BE2C (cell line): Measurements from ENCODE around the gene ZNF679.
"Not testable (repeated sequence)": the region's sequence is repeated elsewhere in the genome, so short reads cannot be mapped to it uniquely, and the experiment has no call there.

Experiments used
- DNase-seq: peaks from one replicate; pipeline ENCODE4 v3.0.0-alpha.2; 2020
- H3K27me3 ChIP-seq: fragments of 250-450 bp; sonication (Bioruptor Pico); 2 replicates; pipeline ENCODE4 v1.5.1; 2020; ENCODE audit warnings: mild to moderate bottlenecking
- H3K36me3 ChIP-seq: fragments of 250-450 bp; sonication (Bioruptor Pico); 2 replicates; pipeline ENCODE4 v1.5.1; 2020; ENCODE audit warnings: mild to moderate bottlenecking
- H3K4me1 ChIP-seq: fragments of 250-450 bp; sonication (Bioruptor Pico); 2 replicates; pipeline ENCODE4 v1.5.1; 2020
- H3K4me3 ChIP-seq: 2 replicates; pipeline ENCODE4 v1.5.1; 2011; ENCODE audit warnings: low read depth, low read length
- H3K9me3 ChIP-seq: fragments of 250-450 bp; sonication (Bioruptor Pico); 2 replicates; pipeline ENCODE4 v1.5.1; 2020
- TF ChIP-seq, protein P1 (sequence below): IDR thresholded peaks from 2 replicates; pipeline ENCODE4 v1.5.1; 2012; ENCODE audit warnings: mild to moderate bottlenecking, low read depth, low read length

ZNF679 gene

DNA sequence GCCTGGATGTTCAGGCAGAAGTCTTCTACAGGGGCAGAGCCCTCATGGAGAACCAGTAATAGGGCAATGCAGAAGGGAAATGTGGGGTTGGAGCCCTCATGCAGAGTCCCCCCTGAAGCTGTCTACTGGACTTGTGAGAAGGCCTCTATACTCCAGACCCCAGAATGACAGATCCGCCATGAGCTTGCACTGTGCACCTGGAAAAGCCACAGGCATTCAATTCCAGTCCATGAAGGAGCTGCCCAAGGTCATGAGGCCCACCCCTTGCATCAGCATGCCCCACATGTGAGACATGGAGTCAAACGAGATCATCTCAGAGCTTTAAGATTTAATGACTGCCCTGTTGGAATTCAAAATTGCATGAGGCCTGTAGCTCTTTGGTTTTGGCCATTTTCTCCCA lies 4.9 kb upstream of the ZNF679 start:
- no peak overlapping the region for H3K4me3 ChIP-seq
- no peaks in the 10 kb centered on the region for H3K9me3 ChIP-seq
- TF ChIP-seq, protein P1, sequence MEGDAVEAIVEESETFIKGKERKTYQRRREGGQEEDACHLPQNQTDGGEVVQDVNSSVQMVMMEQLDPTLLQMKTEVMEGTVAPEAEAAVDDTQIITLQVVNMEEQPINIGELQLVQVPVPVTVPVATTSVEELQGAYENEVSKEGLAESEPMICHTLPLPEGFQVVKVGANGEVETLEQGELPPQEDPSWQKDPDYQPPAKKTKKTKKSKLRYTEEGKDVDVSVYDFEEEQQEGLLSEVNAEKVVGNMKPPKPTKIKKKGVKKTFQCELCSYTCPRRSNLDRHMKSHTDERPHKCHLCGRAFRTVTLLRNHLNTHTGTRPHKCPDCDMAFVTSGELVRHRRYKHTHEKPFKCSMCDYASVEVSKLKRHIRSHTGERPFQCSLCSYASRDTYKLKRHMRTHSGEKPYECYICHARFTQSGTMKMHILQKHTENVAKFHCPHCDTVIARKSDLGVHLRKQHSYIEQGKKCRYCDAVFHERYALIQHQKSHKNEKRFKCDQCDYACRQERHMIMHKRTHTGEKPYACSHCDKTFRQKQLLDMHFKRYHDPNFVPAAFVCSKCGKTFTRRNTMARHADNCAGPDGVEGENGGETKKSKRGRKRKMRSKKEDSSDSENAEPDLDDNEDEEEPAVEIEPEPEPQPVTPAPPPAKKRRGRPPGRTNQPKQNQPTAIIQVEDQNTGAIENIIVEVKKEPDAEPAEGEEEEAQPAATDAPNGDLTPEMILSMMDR: no peak

DNA sequence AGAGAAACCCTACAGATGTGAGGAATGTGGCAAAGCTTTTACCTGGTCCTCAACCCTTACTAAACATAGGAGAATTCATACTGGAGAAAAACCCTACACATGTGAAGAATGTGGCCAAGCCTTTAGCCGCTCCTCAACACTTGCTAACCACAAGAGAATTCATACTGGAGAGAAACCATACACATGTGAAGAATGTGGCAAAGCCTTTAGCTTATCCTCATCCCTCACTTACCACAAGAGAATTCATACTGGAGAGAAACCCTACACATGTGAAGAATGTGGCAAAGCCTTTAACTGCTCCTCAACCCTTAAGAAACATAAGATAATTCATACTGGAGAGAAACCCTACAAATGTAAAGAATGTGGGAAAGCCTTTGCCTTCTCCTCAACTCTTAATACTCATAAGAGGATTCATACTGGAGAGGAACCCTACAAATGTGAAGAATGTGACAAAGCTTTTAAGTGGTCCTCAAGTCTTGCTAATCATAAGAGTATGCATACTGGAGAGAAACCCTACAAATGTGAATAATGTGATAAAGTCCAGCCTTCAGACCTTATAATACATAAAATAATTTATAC lies 38.2 kb downstream of the ZNF679 start:
- Histone ChIP-seq H3K9me3 (no peaks in the 10 kb centered on the region), H3K4me1 (no peaks in the 10 kb centered on the region), H3K27me3 (no peaks in the 10 kb centered on the region)

More for the DNA sequence above, 4.9 kb upstream of the ZNF679 start:
- H3K27me3 ChIP-seq: no peaks in the 10 kb centered on the region
- no peak for DNase-seq
- H3K36me3 ChIP-seq: no peaks in the 10 kb centered on the region
- no peaks in the 10 kb centered on the region for H3K4me1 ChIP-seq

DNA sequence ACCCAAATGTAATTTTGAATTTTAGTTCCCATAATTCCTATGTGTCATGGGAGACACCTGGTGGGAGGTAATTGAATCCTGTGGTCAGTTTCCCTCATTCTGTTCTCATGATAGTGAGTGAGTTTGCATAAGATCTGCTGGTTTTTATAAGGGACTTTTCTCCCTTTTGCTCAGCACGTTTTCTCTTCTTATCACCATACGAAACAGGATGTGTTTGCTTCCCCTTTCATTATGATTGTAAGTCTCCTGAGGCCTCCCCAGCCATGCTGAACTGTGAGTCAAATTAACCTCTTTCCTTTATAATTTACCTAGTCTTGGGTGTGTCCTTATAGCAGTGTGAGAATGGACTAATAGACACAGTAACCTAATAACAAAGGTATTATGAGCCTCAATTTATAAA lies 49.4 kb downstream of the ZNF679 start:
- Histone ChIP-seq H3K4me3 (no peak overlapping the region), H3K36me3 (no peaks in the 10 kb centered on the region), H3K9me3 (no peaks in the 10 kb centered on the region), H3K27me3 (no peaks in the 10 kb centered on the region), H3K4me1 (no peaks in the 10 kb centered on the region)
- TF ChIP-seq, protein P1: no peak
- no peak for DNase-seq

More for the DNA sequence above, 38.2 kb downstream of the ZNF679 start:
- no peak for DNase-seq
- TF ChIP-seq, protein P1: no peak
- no peaks in the 10 kb centered on the region for H3K36me3 ChIP-seq
- H3K4me3 ChIP-seq: no peak overlapping the region

DNA sequence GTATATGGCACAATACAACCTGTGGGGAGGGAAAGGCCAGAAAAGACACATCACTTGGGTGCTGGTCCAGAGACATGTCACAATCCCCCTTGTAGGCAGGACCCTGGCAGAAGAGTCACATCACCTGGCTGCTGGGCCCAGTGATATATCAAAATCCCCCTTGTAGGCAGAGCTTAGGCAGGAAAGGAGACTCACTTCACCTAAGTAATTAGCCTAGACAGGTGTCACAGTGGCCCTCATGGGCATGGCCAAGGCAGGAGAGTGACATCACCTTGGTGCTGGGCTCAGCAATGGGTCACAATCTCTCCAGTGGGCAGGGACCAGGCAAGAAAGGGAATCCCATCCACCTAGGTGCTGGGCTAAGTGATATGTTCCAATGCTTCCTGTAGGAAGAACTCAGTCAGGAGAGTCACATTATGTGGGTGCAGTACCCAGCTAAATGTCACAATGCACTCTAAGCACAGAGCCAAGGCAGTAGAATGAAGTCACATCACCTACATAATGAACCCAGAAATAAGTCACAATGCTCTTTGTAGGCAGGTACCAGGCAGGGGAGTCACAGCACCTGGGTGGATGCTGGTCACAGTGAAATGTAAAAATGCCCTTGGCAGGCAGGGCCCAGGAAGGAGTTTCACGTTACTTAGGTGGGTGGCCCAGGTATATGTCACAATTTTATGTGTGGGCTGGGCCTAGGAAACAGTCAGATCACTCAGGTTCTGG lies 66.6 kb downstream of the ZNF679 start:
- no peaks in the 10 kb centered on the region for H3K27me3 ChIP-seq
- H3K4me3 ChIP-seq: no peak overlapping the region
- H3K4me1 ChIP-seq: no peaks in the 10 kb centered on the region
- no peaks in the 10 kb centered on the region for H3K36me3 ChIP-seq
- H3K9me3 ChIP-seq: no peaks in the 10 kb centered on the region; the same call in 1 of the 2 replicates
- DNase-seq: no peak
- TF ChIP-seq, protein P1: no peak

DNA sequence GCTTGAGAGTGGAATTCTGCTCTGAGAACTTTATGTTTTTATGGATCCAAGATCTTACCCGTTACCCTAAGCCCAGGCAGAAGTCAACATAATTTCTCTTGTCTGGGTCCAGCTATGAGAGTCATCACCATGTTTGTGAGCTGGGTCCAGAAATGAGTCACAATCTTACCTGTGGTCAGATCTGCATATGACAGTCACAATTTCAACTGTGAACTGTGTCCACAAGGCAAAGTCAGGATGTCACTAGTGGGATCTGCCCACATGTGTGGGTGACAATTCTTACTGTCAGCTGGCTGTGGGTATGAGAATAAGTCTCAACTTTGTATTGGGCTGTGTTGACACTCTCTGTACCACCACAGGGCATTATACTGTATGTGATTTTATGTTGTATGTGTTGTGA lies 69.1 kb downstream of the ZNF679 start:
- not testable (repeated sequence) for H3K27me3 ChIP-seq, H3K4me3 ChIP-seq, H3K36me3 ChIP-seq, DNase-seq, H3K9me3 ChIP-seq, H3K4me1 ChIP-seq

DNA sequence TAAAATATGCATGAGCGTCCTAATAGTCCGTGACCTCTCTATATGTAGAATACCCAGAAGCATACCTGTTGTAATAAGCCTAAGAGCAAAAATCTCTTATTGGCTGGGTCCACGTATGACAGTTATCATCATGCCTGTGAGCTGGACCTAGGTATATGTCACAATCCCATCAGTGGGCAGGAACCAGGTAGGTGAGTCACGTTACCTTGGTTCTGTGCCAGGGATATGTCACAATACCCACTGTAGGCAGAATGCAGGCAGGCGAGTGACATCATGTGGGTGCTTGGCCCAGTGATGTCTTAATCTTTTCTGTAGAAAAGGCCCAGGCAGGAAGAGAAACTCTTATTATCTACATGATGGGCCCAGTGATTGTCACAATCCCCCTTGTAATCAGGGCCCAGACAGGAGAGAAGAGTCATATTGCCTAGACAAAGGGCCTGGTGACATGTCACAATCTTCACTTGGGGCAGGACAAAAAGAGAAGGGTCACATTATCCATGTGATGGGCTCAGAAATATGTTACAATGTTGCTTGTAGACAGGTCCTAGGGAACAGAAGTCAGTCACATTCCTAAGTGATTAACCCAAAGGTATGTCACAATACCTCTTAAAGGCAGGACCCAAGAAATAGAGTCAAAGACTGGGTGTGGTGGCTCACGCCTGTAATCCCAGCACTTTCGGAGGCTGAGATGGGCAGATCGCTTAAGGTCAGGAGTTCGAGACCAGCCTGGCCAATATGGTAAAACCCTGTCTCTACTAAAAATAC lies 72.5 kb downstream of the ZNF679 start:
- no peak overlapping the region for H3K4me3 ChIP-seq
- DNase-seq: no peak
- no peaks in the 10 kb centered on the region for H3K36me3 ChIP-seq
- no peaks in the 10 kb centered on the region for H3K27me3 ChIP-seq
- TF ChIP-seq, protein P1: no peak
- H3K4me1 ChIP-seq: no peaks in the 10 kb centered on the region
- H3K9me3 ChIP-seq: no peaks in the 10 kb centered on the region
